Stimulated activated CD4-positive, alpha-beta T cell treated with anti-CD3 and anti-CD28 coated beads, Interleukin-4, amount 100 ng/mL, for 4 hours (primary cell): ENCODE data around the gene WARS2.

Experiments used
- DNase-seq, 2 experiments: peaks; one replicate each; pipeline ENCODE4 v3.0.0-alpha.2; 2020

WARS2 gene

DNA sequence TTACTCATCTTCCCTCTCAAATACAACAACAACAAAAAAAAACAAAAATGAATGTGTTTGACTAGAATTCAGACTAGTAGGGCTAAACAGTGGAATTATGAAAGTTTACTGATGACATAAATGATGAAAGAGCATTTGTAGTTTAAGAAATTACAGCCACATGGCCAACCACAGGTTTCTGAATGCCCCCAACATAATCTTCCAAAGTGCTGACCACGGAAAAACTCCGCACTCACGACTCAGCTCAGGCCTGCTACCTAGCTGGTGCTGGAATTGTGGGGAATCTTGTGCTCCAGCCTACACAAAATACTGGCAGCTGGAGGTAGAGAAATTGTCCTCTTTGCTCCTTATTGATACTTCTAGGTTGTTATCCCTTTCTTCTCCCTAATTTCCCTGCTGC, 128.7 kb downstream of the WARS2 start:
- no peak for DNase-seq

DNA sequence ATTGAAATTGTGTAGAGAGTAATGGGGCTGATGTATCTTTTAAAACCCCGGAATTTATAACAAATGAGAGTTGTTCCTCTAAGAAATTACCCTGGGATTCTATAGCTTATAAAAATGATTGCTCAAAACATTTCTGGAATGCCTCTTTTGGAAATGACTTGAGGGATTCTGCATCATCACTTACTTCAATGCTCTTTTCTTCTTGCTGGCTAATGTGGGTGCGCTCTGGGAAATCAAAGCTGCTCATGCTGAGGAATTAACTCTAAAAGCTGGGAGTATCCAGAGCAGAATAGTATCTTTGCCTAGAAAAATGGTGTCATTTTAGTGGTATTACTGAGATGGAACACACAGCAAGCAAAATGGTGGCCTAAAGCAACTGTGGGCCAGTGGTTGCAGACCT, 129.3 kb downstream of the WARS2 start:
- no peak for DNase-seq

DNA sequence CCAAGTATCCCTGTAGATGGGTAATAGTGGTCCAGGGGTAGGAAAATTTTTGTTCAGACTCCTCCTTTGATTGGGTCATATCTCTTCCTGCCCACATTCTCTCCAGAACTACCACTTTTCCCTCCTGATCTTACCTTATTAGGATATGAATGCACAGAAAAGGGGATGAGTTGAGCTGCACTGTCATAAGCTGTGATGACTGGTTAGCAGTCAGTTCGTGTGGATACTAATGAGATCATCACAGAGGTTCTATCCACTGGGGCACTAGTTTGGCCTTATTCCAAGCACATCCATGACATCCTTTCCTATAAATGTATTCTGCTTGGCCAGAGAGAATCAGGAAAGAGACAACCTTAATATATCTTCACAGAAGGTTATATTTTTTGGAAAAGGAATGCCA, 130.3 kb downstream of the WARS2 start:
- no peak for DNase-seq

DNA sequence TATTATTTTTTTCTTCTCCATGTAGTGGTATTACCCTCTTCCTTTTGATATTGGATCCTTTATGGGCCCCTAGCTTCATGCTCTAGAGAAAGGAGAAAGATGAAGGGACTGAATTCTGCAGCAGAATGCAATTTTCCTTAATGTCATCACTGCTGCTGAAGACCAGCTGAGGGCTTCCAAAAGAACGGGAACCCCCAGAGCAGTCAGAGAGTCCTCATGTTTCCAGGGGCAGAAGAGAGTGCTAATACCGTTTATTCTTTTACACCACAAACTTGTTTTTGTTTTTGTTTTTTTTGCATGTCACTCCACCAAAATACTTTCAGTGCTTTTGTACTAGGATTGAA, 131.2 kb downstream of the WARS2 start:
- no peak for DNase-seq

DNA sequence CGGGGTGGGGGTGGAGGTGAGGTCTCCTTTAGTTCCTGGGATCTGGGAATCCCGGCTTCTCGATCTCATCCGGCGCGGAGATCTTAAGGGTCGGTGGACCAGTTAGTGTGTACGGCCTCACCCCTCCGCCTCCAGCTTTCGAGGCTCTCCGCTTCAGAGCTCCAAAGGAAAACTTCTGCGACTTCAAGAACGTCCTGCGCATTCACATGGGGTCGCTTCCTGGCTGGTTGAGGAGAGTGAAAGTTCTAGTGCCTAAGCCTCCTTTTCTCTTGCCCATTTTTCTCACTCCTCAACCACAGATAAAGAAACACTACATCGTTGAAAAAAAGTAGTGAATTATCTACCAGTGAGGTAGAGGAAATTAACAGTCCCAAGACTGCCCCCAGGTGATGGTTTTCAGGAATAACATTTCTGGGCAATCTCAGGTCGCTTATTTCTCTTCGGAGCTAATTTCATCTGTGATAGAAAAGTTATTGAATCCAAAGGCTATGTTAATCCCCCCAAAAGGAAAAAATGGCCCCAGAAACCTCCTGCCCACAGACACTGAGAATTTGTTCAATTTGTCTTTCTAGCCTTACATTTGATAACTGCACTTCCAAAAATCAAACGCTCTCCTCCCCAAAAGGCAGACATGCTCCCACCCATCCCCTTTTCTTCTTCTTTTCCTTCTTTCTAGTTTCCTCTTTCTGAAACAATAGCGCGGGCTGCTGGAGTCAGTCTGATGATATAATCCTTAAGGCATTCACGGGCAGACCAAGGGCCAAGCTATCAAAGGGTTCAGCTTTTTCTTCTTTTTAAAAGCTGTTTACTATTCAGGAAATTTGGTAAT, 131.8 kb downstream of the WARS2 start:
- no peak for DNase-seq

DNA sequence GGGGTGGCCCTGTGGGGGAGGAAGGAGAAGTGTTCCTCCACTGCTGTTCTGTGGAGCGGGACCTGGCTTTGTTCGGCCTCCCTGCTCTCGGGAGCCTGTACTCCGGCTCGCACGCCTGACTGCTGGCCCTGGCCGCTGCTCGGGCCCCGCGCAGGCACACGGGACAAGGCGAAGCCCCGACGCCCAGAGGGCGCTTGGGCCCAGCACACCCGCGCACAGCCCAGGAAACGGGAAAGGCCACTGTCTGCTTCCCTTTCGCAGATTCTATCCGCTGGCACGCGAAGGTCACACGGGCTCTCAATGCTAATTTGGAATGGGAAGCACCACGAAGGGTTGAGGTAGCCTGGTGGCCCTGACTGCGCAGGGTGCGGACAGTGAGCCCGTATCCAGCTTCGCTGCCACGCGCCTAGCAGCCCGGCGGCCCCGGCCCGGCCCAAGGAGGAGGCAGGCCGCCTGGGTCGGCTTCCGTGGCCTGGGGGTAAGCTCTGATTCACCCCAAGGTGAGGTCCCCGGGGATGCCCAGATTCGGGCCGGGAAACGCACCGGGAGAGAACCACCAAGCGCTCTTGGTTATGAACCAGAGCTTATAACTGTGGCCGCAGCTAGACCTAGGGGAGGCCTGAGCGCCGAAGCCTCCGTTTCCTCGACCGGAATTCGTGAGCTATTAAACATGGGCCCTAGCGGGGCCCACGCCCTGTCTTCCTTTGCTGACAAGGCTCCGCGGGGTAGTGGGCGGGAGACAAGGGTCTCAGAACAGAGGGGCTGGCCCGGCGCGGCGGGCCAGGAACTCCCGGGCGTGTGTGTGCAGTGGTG, 132.6 kb downstream of the WARS2 start:
- DNase-seq: no peak

DNA sequence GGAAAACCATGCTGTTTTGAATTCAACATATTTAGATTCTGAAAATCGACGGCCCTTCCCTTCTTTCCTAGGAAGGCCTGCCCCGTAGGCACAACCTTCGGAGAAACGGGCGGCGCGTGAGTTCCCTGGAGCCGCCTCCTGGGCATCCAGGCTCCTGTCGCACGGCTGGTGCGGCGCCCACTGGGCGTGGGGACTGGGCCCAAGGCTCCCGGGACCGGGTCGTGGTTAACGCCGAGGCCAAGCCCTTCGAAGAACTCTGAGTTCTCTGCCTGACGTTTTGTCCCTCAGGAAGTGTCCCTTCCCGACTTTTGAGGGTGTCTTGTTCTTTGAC, 133.1 kb downstream of the WARS2 start:
- DNase-seq: no peak

DNA sequence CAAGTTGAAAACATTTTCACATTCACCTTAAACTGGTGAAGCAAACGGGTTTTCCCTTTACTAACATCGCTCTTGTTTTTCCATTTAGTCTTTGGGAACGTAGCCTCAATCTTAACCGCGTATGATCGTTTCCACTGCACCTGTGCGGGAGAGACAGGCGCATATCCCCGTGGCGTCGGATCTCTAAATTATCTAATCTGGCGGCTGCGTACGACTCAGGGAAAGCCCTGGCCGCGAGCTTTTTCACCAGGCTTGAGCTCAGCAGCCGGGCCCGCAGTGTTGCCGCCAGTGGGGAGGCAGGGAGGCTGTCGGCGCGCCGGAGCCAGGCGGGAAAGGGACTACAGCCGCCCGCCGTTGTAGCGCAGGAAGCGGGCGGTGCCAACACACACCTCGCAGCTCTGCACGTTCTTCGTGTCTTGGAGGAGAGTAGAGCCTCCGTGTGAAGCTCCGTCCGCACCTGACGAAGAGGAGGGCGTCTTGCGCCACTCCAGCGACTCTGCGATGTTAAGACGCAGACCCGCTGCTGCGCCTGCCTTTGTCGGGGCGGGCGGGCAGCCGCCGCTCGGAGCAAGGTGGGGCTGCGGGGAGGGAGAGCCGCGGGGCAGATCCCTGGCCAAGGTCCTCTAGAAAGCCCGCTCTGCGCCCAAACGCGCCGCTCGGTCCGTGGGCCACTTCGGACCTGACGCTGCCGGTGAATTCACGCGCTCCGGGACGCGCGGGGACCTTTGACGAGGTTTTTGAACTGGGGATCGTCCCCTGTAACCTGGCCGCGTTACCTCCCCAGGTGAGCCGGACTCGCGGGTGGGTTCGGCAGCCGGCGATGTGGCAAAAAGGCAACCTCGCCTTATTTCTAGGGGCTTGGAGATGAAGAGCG, 133.8 kb downstream of the WARS2 start:
- DNase-seq: no peak

DNA sequence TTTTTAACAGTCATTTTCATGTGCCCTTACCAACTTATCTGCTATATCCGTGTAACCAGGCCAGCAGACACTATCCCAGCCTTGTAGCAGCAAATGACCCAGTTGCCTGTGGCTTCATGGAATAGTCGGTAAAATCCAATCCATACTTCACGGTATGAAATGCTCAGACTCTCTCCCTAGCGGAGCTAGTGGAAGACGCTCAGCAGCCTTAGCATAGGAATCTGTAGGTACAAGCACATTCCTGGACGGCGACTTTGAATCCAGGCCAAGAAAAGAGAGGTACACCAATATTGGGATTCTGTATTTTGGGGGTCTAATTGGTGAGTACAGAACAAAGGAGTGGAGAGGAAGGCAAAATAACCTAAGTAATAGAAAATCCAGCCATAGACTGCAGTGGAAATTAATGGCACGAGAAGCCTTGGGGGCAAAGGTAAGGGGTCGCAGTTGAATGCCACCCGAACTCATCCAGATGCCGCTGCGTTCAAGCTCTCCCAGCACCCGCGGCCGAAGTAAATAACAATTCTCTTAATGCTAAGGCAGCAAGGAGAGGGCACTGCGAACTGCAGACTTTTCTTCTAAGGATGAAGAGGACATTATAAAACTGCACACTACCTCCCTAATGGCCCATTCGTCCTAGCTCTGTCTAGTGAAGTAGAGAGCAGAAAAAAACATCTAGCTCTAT, 134.6 kb downstream of the WARS2 start:
- no peak for DNase-seq

DNA sequence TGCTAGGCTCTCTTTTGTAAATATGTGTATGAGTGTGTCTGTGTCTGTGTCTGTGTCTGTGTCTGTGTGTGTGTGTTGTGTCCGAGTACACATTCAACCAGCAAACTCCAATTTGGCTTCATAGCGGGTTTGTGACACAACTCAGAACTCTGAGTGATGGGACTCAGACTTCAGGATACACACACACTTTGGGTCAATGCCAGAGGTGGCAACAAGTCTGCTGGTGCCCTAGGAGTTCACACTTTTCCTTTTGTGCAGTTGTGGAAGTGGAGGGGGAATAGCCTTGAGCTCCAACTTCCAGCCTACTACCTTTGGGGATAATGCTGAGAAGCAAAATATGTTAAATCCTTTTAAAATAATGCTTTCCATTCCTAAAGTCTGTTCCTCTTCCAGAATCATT, 135.7 kb downstream of the WARS2 start:
- no peak for DNase-seq

DNA sequence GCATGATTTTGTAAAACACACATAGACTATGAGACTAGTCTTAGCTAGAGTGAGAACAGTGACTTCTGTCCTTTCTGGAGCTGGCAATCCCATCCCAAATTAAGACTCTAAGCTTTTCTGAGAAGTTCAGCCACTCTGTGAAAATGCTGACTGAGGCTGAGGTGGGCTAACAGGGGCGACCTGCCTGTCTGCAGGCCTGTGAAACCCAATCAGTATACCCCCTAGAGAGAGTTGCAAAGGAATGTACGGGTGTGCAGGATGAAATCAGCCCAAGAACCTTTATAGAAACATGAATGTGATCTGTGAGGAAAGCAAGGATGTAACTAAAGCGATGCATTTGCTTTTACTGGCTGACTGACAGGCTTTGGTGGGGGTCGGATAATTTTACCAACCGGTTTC, 136.3 kb downstream of the WARS2 start:
- DNase-seq: no peak

DNA sequence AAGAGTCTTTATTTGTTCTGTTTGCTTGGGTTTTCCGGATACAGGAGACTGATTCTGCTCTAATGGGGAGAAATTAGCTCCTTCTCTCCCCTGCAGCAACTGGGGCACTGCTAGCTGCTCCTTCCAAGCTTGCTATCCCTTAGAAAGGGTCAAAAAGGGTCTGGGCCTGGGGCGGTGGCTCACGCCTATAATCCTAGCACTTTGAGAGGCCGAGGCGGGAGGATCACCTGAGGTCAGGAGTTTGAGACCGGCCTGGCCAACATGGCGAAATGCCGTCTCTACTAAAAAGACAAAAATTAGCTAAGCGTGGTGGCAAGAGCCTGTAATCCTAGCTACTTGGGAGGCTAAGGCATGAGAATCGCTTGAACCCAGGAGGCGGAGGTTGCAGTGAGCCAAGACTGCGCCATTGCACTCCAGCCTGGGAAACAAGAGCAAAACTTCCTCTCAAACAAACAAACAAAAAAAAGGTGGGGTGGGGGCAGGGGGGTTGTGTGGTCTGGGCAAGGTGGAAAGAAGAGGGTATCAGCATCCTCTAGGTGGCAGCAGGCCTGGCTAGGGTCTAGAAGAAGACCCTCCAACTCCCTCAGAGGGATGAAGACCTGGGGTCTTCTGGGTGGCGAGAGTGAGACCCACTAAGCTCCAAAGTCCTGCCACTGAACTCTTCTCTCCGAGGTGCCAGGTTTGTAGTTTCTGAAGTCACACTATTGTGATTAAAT, 136.9 kb downstream of the WARS2 start:
- DNase-seq: no peak

DNA sequence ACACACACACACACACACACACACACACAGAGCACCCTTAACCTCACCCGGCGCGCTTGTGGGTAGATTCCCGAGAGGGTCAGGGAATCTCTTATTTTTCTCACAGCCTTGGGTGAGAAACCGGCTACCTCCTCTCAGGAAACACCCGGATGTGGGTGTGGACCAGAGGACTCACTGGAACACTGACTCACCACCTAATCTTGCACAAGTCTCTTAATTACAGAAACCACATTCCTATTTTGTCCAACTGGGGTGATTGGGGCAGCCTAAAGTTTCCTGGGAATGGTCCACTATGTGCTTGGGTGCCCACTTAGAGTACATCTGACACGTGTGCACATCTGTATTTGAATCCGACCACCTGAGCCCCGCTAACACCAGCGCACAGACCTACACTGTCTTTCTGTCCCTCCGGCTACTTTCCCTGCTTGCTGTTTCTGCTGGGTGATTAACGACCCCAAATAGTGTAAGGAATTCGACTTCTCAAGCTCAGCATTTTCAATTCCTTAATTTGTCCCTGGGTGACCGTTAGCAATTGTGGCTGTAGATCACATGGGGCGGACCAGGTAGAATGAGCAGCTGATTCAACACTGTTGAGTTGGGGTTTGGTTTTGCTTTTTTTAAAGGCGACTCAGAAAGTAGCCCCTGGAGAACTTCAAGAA, 138.3 kb downstream of the WARS2 start:
- no peak for DNase-seq

DNA sequence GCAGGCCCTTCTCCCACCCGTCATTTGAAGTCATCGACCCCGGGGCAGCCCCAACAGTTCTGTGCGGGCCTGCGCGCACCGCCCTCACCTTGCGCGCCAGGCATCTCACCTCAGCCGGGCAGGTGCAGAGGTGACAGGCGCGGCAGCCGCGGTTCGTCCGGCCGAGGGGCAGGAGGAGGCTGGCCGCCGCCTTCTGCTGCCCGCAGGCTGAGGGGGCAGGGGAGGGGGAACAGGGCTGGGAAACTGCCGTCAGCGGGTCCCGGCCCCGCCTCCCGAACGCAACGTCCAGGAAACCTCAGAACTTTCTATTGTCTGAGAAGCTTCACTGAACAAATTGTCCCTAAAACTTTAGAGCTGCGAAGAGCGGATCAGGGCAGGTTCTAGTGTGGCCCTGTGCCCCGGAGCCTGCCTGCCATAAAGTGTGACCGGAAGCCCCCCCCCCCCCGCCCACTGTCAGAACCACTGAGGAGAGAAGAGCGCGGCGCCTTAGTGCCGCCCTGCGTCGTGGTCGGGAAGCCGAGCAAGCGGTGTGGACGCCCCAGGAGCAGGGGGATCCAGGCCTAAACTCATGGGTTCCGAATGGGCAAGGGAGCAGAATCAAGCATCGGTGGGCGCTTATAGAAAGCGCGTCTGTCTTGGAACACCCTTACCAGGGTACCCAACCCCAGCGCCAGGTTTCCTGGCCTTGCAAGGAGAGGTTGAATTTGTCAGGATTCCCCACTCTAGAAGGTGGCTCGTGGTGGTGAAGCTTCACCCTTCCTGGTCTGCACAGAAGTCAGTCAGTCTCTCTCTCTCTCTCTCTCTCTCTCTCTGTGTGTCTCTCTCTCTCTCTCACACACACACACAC, 139.0 kb downstream of the WARS2 start:
- DNase-seq: no peak

DNA sequence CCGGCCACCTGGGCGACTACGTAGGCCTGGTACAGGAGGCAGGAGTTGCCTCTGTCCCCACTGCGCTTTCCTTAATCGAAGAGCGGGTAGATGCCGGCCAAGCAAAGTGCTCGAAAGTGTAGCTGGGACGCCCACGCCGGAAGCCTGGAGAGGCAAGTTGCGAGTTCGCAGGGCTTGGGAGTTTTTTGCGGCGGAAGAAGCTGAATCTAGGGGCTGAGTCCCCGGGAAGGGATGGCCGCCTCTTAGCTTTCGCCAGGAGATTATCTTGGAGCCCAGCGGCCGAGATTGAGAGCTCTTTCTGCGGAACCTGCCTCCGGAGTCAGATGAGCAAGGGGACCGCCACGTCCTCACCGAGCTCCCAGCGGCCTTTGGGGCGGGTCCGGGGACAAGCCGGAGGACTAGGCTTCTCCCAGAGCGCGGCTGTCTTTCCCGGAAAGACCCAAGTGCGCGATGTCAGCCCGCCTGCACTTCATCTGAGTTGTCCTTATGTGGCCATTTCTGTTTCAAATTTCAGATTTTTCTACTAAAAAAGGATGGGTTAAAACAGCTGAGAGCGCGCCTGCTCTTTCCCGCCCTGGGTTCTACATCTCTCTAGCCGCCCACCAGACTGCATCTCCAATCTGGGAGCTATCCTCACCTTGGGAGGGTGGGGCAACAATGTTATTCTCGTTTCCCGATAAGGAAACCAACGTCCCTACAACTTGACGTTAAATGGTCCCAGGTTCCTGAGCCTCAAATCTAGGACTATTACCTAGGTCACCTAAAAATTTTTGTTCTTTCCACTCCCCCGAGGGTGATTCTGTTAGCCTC, 139.9 kb downstream of the WARS2 start:
- DNase-seq: no peak

DNA sequence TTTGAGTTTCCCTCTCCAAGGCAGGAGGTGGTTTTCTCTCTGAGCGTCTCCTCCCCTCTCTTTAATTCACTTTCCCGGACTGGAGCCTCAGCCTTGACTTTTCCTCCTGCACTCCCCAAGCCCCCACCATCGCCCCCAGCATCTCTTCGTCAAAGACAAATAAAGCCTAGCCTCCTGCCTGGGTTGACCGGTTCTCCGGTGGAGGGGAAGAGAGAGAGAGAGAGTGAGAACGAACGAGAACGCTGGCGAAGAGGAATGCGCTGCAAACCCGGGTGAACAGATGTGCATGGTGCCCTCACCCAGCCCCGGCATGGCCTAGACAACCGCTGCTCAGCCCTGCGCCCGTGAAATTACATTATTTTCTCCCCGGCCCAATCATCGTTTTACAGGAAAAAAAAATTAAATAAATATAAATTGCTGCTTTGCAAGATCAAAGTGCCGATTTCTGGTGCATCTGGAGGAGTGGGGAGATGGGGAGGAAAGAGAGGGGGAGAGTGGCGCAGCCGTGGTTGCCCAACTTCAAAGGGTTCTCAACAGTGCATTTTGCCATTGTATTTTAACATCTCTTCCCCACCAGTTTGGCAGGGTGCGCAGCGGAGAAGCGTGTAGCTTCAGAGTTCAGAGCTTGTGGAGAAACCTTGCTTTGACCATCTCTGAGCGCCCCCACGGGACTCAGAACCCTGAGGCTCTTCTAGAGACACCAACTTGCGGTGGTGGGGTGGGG, 140.9 kb downstream of the WARS2 start:
- no peak for DNase-seq

DNA sequence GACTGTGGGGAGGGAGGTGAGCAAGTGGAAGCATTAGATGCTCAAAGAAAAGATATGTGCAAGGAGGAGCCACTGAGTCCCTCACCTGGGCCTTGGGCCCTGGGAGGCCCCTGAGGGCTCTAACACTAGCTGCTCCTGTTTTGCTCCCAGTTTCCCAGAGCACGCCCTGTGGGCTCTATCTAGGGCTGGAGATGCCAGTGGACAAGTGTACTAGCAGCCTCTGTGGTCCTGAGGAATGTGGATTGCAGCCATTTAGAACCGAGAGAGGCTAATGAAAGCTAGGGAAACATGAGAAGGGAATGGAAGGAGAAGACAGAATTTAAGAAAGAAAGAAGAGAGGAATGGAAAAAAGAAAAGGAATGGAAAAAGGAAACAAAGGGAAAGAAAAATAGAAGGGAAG, 142.3 kb downstream of the WARS2 start:
- no peak for DNase-seq

DNA sequence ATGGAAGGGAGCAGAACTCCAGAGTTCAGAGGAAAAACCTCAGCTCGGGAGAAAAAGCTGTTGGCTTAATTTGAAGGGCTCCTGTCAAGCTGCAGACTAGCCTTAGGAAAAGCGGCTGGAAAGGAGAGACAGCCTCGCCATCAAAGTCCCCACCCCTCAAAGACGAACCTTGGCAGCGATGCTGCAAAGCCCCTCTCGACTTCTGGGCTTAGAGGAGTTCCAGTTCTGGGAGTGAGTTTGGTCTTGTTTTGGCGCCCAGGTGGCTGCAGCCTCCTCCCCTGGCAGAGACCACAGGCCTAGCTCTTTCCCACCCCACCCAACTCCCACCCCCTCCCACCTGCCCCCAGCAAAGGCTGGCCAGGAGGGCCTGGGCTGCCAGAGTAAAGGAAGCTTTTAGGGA, 143.2 kb downstream of the WARS2 start:
- no peak for DNase-seq

DNA sequence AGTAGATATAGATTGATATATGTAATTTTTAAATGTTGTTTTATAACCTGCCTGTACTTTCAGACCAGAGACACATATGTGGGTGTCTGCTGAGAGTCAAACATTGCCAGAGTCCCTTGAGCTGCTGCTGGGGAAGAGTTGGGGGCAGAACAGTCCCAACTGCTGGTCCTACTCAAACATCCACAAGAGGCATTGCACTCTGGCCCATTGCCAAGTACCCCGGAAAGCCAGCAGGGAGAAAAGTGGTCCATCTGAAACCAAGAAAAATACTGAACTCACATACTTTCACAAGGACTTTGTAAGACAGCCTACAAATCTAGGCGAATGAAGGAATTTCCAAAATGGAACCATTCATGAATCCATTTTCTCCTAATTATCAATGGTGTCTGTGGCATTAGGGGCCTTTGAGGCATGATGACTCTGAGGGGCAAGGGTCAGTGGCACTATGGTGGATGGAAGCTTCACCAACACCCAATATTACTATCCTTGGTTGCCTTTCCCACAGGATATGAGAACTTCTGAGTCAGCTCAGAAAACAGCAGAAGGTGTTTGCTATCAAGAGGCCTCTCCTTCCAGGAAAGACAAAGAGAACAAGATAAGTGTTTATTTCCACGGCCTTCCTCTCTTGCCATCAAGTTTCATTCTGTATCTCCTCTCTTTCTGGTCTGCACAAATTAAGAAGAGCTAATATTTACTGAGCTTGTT, 145.0 kb downstream of the WARS2 start:
- no peak for DNase-seq
